ENCODE measurements around the gene PRKD1. TPM values are rescaled to one million over a fixed set of nuclear protein-coding genes. Genes with fewer than 3 reads are reported as not detected.
A peak's percentile ranks its signal among the peaks of the same experiment; 100 is the strongest.

PRKD1 gene
- total and polyA plus RNA-seq, 2 donors (not counting 1 experiment from before 2014, with no cell fraction given) = 20.1 to 26.2 TPM

DNA sequence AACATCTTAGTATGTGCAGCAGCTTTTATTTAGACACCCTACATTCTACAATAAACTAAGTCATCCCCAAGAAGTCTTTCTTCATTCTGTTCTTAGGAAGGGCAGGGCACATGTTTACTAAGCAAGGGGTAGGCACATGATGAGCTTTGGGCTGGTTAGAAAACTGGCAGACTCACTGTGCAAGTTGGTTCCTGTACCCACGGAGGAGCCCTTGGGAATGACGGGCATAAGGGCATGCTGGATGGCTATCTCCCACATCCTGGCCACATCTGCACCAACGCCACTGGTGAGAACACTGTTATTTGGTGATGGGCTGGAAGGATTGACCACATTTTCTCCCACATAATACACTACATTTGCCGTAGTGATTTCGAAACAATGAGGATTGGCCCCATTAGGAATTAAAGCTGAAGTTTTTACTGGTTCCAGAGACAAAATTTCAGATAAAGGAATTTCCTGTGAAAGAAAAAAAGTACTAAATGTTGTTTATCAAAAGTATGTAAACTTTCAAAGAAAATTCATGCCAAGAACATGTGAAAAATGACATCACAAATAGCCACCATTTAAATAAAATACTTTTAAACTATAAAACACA lies 297.0 kb downstream of the PRKD1 start:
- H3K79me2 ChIP-seq (ENCODE audit: control insufficient read depth, insufficient read depth, low read length) = no peaks in the 10 kb centered on the region
- H3K4me3 ChIP-seq (replicated peaks in 1 of 4; ENCODE audit: control extremely low read depth in 1 of 4, insufficient read depth in 1 of 4, low read depth in 3 of 4, low read length in 4 of 4) = no peak overlapping the region
- peak in 1 of 2 donors; percentile 20 for DNase-seq (ENCODE audit: low read depth in 2 of 2)
- no peaks in the 10 kb centered on the region for H3K9me3 ChIP-seq (ENCODE audit: control insufficient read depth, insufficient read depth, low read depth, low read length)
- no peak overlapping the region for H3K27ac ChIP-seq (ENCODE audit: insufficient read depth, low read length)
- no peak overlapping the region for H2AFZ ChIP-seq (ENCODE audit: low read length)
- H3K36me3 ChIP-seq (ENCODE audit: control insufficient read depth, insufficient read depth, low read length) = no peaks in the 10 kb centered on the region
- H3K9ac ChIP-seq (ENCODE audit: insufficient read depth, low read length) = no peak overlapping the region
- H3K27me3 ChIP-seq (ENCODE audit: control insufficient read depth, insufficient read depth, low read length) = no peaks in the 10 kb centered on the region
- H3K4me1 ChIP-seq (ENCODE audit: control insufficient read depth, extremely low read depth, insufficient read depth, low read length) = no peaks in the 10 kb centered on the region
- no peak overlapping the region for H3K4me2 ChIP-seq (ENCODE audit: extremely low read depth, insufficient read depth, low read length)
- TF ChIP-seq EZH2 (IDR thresholded peaks at IDR 0.05; ENCODE audit: low read length, missing control alignments) = no peak
- TF ChIP-seq, protein P1, sequence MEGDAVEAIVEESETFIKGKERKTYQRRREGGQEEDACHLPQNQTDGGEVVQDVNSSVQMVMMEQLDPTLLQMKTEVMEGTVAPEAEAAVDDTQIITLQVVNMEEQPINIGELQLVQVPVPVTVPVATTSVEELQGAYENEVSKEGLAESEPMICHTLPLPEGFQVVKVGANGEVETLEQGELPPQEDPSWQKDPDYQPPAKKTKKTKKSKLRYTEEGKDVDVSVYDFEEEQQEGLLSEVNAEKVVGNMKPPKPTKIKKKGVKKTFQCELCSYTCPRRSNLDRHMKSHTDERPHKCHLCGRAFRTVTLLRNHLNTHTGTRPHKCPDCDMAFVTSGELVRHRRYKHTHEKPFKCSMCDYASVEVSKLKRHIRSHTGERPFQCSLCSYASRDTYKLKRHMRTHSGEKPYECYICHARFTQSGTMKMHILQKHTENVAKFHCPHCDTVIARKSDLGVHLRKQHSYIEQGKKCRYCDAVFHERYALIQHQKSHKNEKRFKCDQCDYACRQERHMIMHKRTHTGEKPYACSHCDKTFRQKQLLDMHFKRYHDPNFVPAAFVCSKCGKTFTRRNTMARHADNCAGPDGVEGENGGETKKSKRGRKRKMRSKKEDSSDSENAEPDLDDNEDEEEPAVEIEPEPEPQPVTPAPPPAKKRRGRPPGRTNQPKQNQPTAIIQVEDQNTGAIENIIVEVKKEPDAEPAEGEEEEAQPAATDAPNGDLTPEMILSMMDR (conservative IDR thresholded peaks at IDR 0.05 in 1 of 2, IDR thresholded peaks at IDR 0.05 in 1 of 2; ENCODE audit: low read depth in 1 of 2, low read length in 2 of 2) = no peak
- H4K20me1 ChIP-seq (ENCODE audit: control insufficient read depth, extremely low read depth, insufficient read depth, low read length) = no peaks in the 10 kb centered on the region

DNA sequence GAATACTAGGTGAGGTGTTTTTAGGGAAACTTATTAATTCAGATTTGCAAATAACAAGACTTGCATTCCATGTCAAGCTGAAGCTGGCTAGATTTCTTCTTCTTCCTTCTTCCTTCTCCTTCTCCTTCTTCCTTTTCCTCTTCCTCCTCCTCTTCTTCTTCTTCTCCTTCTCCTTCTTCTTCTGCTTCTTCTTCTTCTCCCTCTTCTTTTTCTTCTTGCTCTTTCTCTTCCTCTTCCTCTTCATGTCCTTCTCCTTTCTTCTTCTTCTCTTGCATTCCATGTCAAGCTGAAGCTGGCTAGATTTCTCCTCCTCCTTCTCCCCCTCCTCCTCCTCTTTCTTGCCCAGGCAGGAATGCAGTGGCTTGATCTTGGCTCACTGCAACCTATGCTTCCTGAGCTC lies 297.8 kb downstream of the PRKD1 start:
- Histone ChIP-seq H3K27ac (ENCODE audit: insufficient read depth, low read length) (no peak overlapping the region), H3K4me3 (replicated peaks in 1 of 4; ENCODE audit: control extremely low read depth in 1 of 4, insufficient read depth in 1 of 4, low read depth in 3 of 4, low read length in 4 of 4) (no peak overlapping the region), H3K9ac (ENCODE audit: insufficient read depth, low read length) (no peak overlapping the region), H3K4me2 (ENCODE audit: extremely low read depth, insufficient read depth, low read length) (no peak overlapping the region), H3K4me1 (ENCODE audit: control insufficient read depth, extremely low read depth, insufficient read depth, low read length) (no peaks in the 10 kb centered on the region), H3K36me3 (ENCODE audit: control insufficient read depth, insufficient read depth, low read length) (no peaks in the 10 kb centered on the region), H3K9me3 (ENCODE audit: control insufficient read depth, insufficient read depth, low read depth, low read length) (no peaks in the 10 kb centered on the region), H4K20me1 (ENCODE audit: control insufficient read depth, extremely low read depth, insufficient read depth, low read length) (no peaks in the 10 kb centered on the region), H2AFZ (ENCODE audit: low read length) (no peak overlapping the region), H3K27me3 (ENCODE audit: control insufficient read depth, insufficient read depth, low read length) (no peaks in the 10 kb centered on the region), H3K79me2 (ENCODE audit: control insufficient read depth, insufficient read depth, low read length) (no peaks in the 10 kb centered on the region)
- DNase-seq (ENCODE audit: low read depth in 2 of 2) = no peak
- no peak for TF ChIP-seq EZH2 (IDR thresholded peaks at IDR 0.05; ENCODE audit: low read length, missing control alignments)
- TF ChIP-seq, protein P1 (conservative IDR thresholded peaks at IDR 0.05 in 1 of 2, IDR thresholded peaks at IDR 0.05 in 1 of 2; ENCODE audit: low read depth in 1 of 2, low read length in 2 of 2) = no peak

DNA sequence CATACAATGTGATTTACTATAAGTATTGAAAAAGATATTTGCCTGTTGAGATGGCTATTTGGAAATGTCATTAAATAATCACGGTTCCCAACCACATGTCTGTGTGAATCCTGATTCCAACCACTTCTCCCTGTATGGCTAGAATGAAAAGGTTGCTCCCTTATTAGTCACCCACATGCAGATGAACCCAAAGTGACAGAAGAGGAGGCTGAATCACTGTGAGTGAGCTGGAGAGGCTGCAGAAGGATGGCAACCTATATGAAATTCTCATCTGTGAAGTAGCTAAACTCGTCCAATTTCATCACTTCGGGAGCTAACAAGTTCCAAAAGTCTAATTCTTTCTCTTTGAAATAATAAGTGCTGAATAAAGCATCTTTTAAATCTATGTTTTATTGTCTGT lies 300.5 kb downstream of the PRKD1 start:
- Histone ChIP-seq H3K4me2 (ENCODE audit: extremely low read depth, insufficient read depth, low read length) (no peak overlapping the region), H4K20me1 (ENCODE audit: control insufficient read depth, extremely low read depth, insufficient read depth, low read length) (no peaks in the 10 kb centered on the region), H3K79me2 (ENCODE audit: control insufficient read depth, insufficient read depth, low read length) (no peaks in the 10 kb centered on the region), H3K36me3 (ENCODE audit: control insufficient read depth, insufficient read depth, low read length) (no peaks in the 10 kb centered on the region), H2AFZ (ENCODE audit: low read length) (no peak overlapping the region), H3K4me1 (ENCODE audit: control insufficient read depth, extremely low read depth, insufficient read depth, low read length) (no peaks in the 10 kb centered on the region), H3K4me3 (replicated peaks in 1 of 4; ENCODE audit: control extremely low read depth in 1 of 4, insufficient read depth in 1 of 4, low read depth in 3 of 4, low read length in 4 of 4) (no peak overlapping the region), H3K9ac (ENCODE audit: insufficient read depth, low read length) (no peak overlapping the region), H3K9me3 (ENCODE audit: control insufficient read depth, insufficient read depth, low read depth, low read length) (no peaks in the 10 kb centered on the region), H3K27ac (ENCODE audit: insufficient read depth, low read length) (no peak overlapping the region), H3K27me3 (ENCODE audit: control insufficient read depth, insufficient read depth, low read length) (no peaks in the 10 kb centered on the region)
- TF ChIP-seq EZH2 (IDR thresholded peaks at IDR 0.05; ENCODE audit: low read length, missing control alignments) = no peak
- TF ChIP-seq, protein P1 (conservative IDR thresholded peaks at IDR 0.05 in 1 of 2, IDR thresholded peaks at IDR 0.05 in 1 of 2; ENCODE audit: low read depth in 1 of 2, low read length in 2 of 2) = no peak
- peak; percentile 39 to 40 for DNase-seq (ENCODE audit: low read depth in 2 of 2)
